GM19455 (cell line): Measurements from ENCODE around the gene BTBD2.
"Not testable (repeated sequence)": the region's sequence is repeated elsewhere in the genome, so short reads cannot be mapped to it uniquely, and the experiment has no call there.

Experiments
- ATAC-seq: cut with Tn5 transposase; IDR thresholded peaks from one replicate; pipeline ENCODE4 v1.9.1; 2021; ENCODE audit not compliant: unreplicated experiment

Gene BTBD2

GRCh38 chr19:2040647-2041432 is 25.3 kb upstream of the BTBD2 start:
- ATAC-seq = no peak

DNA sequence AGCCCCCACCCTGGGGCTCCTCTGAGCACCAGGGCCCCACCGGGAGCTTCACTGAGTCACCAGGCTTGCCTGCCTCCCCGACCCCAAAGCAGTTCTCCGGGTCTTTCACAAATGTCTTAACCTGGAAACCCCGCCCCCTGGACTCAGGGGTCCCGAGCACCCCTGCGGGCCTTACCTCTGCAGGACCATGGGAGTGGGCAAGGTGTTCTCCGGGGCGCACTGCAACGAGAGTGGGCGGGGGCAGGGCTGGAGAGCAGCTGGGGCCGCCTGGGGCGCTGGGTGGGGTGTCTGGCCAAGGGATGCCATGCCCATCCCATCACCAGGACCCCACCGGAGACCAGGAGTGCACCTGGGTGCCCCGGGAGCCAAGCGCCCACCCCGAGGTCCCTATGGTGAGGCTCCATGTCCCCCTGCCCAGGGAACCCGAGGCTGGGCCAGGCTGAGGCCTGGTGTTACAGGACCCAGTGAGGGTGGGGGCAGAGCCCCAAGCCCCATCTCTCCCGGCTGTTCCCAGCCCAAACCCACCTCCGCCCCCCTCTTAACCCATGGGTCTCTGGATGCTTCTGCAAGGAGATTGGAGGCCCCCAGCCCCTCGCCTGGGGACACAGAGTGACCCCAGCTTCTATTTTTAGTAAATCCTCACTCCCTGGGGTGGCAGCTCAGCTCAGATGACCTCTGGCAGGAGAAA is 24.6 kb upstream of the BTBD2 start:
- ATAC-seq = no peak

DNA sequence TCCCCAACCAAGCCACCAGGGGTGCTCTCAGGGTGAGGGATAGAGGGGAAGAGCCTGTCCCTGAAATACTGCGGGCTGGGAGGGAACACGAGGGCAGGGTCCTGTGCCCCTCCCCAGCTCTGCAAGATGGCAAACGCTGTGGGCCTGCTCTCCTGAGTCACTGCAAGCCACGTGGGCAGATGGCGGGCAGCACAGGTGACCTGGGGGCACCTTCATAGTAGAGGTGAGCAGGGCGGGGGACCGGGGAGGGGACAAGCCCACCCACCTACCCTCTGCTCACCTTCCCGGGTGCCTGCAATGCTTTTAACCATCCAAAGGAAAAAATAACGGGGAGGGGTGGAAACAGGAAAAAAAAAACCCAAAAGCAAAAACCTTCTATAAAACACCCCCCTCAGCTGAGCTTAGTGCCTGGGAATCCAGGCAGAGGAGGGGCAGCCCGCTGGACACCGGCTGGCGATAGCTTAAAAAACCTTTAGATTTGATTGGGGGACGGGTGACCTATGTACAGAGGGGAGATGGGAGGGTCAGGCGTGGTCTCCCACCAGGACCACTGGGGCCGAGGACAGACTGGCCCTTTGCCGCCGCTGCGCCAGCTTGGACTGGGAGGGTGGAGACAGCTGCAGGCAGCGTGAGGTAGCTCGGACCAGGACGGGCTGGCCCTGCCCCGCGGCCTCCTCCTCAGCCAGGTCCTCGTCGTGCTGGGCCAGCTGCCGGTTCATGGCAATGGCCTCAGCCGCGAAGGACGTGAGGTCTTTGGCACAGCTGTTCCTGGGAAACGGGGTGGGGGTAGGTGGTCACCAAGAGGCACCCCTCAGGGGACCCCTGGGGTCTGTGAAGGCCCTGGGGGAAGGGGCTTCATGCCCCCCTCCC is 23.8 kb upstream of the BTBD2 start:
- no peak for ATAC-seq

- no peak for ATAC-seq
Observed at GRCh38 chr19:2038284-2039088, 23.0 kb upstream of the BTBD2 start.

DNA sequence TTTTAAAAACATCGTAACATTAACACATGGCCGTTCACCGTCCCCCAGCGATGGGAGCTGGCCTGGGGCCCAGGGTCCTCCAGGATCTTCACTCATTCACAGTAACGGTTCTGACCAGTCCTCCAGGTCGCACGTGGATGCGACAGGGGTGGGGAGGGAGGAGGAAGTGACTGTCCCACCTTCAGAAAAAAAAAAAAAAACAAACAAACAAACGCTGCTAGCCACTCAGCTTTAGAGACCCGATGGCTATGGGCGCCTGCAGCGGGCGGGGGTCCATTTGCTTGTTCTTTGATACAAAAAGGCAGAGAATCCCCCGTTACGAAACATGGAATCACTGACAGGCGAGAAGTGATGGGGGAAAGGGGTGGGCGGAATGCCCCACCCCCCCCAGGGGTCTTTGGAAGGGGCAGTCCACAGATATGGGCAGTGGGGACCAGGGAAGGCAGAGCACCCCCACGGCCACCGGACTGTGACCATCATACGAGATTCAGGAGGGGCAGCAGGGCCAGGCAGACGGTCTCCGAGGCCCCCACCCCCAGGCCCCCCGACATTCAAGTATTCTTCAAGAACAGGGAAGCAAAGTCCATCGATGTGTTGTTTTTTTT is 22.2 kb upstream of the BTBD2 start:
- no peak for ATAC-seq

- no peak for ATAC-seq
Observed at GRCh38 chr19:2036424-2036823, 20.9 kb upstream of the BTBD2 start.

DNA sequence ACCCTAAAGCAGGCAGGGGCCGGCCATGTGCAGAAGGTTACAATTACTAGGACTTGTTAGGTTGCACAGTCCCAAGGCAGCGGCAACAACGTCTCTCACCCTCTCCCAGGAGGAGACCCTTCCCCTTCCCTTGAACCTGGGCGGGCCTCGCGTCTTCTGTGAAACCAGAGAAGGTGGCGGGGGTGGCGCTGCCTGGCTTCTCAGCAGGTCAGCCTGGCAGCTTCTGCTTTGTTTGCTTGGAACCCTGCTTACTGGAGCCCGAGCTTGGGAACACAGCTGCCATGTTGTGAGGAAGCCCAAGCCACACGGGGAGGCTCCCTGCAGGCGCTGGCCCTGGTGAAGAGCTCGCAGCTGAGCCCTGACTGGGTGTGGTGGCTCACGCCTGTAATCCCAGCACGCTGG is 20.1 kb upstream of the BTBD2 start:
- ATAC-seq = no peak

GRCh38 chr19:2034729-2035589 is 19.4 kb upstream of the BTBD2 start:
- no peak for ATAC-seq

DNA sequence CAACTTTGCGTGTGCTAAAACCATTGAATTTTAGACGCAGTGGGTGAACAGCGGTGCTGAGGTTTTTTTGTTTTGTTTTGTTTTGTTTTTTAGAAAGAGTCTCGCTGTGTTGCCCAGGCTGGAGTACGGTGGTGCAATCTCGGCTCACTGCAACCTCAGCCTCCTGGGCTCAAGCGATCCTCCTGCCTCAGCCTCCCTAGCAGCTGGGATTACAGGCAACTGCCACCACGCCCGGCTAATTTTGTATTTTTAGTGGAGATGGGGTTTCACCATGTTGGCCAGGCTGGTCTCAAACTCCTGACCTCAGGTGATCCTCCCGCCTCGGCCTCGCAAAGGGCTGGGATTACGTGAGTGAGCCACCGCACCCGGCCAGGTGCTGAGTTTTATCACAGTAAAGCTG is 18.7 kb upstream of the BTBD2 start:
- not testable (repeated sequence) for ATAC-seq

DNA sequence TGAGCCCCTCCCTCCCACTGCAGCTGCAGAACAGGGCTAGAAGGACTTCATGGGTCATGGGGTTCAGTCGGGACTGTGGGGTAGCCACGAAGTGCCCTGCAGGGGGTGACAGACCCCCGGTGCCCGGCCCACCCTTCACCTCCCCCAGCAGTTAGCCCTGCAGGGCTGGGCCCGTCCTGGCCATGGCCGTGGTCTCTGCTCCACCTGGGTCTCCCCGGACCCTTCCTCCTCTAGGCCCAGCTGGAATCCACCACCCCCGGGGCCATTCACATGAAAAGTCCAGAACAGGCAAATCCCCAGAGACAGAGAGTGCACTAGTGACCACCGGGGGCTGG is 18.3 kb upstream of the BTBD2 start:
- ATAC-seq = no peak

- ATAC-seq = no peak
Observed at GRCh38 chr19:2033115-2033824, 17.8 kb upstream of the BTBD2 start.

DNA sequence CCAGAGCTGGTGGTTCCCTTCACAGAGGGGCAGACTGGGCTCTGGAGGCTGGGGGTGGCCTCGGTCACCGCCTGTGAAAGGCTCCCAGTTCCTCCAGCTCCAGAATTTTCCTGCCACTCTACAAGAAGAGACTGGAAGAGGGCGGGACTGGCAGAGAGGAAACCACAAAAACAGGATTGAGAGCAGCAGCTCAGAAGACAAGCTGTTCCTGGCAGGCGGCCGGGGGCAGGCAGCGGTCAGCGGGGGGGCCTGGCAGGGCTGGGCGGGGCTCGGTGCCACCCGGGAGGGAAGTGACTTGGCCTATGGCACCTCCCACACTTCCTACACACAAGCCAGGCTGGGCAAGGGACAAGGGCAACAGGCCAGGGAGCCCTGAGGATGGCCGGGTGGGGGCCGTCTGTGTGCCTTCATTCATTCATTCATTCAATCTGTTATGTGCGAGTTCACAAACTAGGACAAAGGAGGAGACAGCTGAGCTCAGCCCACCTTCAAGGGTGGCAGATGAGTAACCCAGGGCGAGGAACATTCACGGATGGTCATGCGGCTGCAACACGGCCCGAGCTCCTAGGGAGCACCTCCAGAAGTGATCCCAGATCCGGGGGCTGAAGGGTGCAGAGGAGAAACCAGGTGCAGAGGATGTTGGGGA is 16.9 kb upstream of the BTBD2 start:
- ATAC-seq = no peak

GRCh38 chr19:2027361-2027760 is 11.8 kb upstream of the BTBD2 start:
- ATAC-seq = no peak

DNA sequence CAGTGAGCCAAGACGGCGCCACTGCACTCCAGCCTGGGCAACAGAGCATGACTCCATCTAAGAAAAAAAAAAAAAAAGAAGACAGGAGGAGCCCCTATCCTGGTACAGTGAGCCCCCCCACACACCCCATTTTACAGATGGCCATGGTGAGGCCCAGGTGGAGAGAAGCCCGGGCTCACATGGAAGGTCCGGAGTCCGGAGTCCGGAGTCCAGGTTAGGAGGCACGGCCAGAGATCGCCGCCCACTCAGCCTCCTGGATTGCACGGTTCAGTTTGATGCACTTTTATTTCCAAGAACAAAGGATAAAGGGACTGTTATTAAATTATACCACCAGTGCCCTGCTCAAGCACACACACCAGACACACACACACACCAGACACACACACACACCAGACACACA is 11.3 kb upstream of the BTBD2 start:
- no peak for ATAC-seq

- ATAC-seq = no peak
Observed at GRCh38 chr19:2022289-2022688, 6.8 kb upstream of the BTBD2 start.

DNA sequence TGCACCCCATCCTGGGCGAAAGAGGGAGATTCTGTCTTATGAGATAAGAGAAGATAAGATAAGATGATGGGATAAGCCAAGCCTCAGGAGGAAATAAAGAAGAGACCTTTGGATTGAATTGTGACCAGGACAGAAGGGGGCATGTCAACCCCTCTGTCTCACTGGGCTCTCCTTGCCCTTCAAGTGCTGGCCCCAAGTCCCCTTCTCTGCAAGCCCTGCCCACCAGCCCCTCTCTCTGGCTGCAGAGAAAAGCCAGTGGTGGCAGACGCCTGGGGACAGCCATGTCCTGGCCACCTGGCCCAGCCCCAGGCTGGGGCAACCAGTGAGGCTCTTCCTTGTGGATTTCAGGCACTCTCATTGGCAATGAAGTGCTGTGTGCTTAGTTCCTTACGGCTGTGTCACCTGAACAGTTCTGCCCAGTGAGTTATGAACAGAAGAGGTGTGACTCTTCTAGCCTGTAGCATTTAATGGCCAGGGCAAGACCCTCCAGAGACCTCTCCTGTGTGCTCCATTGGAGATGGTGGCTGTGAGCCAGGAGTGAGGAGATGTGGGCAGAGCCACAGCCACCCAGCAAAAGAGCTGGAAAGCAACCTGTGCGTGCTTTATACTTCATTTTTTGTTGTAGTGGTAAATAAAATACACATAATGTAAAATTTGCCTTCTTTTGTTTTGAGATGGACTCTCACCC is 6.1 kb upstream of the BTBD2 start:
- no peak for ATAC-seq

DNA sequence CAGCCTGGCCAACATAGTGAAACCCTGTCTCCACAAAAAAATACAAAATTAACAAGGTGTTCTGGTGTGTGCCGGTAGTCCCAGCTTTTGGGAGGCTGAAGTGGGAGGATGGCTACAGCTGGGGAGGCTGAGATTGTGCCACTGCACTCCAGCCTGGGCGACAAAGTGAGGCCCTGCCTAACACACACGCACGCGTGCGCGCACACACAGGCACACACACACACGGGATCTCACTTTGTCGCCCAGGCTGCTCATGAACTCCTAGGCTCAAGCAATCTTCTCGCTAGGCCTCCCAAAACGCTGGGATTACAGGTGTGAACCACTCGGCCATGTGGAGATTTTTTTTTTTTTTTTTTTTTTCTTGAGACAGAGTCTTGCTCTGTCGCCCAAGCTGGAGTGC is 3.2 kb upstream of the BTBD2 start:
- ATAC-seq = no peak
